HuH-7.5 (cell line): ENCODE data around the gene PCDH9.

ENCODE experiments used
- DNase-seq: peaks from one replicate; pipeline ENCODE4 v3.0.0; 2011; ENCODE audit warnings: low spot score

Gene PCDH9

DNA sequence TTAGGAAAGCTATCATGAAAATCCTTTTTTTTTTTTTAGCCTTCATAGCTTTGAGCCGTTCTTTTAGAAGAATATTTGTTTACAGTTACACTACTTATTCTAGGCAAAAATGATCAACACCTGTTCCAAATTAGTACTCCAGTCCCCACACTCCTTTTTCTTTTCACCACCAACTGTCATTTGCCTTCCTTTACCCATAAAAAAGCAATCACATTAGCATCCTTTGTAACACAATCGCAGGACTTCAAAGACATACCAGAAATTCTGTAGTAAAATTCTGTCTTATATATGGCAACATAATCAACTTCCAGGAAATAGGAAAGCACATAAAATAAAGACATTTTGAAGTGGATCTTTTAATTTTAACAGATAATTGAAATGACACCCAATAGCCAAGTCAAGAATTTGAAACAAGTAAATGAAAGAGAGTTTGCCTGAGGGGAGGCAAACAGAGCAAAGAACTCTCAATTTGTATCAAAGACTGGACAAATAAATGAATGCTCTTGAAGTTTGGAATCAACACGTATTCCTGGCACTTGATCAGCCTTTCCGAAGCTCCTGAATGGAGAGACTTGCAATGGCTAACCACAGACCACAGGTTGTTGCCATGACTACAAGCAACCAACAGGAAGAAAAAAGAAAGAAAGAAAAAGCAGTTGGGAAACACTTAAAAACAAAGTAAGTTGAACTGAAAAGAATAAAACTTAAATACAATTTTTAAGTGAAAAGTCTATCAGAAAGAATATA, 206.8 kb downstream of the PCDH9 start:
- no peak for DNase-seq

DNA sequence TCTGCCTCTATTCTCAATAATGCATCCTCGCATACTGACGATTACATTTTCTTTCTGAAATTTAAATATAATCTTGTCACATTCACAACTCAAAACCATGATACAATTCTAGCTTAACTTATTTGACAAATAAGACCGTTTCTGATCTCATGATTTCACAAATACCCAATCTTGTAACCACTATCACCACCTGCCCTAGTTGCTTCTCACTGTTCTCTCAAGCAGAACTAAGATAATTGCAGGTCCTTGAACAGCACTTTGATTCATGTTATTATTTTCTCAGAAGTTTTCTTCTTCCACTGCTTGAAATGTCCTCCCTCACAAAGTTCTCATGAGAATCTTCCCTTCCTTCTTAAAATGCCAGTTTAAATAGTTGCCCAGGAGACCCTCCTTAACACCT, 211.4 kb downstream of the PCDH9 start:
- no peak for DNase-seq

DNA sequence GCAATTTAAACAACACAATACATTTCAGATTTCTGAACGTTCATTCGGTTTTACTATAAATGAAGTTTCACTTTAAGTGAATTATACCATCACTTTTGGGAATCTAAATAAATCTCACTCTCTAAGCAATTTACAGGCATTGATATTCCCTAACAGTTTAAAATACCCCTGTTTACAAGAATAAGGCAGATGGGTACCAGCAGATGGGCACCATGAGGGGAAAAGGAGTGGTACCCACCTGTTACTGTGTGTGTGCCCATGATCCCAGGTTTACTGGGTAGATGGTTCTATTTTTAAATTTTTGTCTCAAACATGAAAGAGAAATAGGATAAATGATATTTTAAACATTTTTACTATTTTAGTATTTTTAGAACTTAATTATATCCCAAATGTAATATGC, 212.9 kb downstream of the PCDH9 start:
- no peak for DNase-seq

DNA sequence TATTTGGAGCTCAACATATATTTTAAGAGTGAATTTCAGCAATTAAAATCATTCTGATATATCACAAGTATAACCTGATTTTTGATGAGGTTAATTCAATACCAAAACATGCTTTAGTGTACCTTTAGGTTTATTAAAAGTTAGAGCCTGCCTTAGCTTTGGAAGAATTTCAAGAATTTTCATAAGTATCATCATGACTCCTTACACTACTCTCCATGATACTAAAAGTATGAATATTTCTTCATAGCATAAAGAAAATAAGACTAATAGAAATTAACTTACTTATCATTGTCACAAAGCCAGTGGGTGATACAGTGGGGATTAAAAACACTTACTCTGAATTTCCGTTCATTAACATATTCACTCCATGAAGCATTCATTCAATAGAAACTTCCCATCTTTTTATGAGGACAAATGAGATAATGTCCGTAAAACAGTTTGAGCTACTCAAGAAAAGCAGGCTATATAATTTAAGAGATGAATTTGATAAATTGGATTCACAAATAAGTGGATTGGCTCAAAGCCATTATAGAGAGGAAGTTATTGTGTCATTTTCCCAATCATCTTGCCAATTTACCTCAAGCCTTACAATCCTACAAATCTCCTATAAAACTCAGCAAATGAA, 214.0 kb downstream of the PCDH9 start:
- no peak for DNase-seq

DNA sequence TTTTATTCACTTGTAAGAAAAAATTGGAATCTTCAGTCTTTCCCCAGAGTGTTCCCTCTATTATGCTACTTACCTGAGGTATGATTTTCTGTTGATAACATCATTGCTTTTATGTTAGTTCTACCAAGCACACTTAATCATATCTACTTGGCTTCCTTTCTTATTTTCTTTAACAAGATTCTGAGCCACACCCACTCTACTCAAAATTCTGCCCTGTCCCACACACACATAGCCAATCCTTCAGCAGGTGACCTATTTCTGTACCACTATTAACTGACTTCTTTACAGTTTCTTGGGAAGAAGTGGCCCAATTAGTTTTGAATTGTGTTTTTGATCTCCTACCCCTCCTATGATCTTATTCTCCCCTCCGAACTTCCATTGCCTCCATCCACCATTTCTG, 215.7 kb downstream of the PCDH9 start:
- DNase-seq, result no peak

DNA sequence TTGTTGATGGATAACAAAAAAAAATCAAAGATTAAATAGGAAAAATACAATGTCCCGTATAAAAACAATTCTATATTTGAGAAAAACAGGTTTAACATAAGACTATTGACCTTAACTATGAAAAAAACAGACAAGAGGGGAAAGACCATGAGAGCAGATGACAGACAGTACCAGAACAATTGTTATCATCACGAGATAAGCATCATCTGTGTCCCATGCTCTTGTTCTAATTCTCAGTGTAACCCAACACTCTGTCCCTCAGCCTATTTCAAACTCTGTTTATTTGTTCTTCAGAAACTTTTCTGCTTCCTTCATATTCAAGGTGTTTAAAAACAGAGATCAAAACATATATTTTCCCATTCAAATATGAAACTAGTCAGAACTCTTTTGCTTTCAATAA, 216.4 kb downstream of the PCDH9 start:
- no peak for DNase-seq

DNA sequence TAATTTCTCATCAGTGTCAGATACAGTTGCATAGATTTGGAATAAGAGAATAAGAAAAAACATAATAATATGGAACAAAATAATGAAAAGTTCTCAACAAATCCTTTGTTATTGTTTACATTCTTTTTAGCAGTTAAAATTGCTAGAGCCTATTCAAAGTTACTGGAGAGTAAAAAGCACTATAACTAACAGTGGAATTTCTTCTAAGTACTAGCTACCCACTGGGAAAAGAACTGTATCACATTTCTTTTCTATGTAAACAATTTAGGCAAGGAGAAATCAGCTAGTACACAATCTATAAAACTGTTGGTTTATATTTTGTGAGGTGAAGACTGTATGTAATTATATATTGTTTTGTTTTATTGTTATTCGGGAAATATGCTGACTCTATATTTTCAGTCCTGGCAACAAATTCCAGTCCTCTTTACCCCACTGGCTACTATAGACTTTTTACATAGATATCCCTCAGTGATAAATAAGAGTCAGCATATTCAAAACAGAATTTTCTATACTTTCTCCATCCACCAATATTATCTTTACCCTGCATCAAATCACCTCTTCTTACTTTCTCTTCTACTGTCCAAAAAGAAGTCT, 222.0 kb downstream of the PCDH9 start:
- no peak for DNase-seq

DNA sequence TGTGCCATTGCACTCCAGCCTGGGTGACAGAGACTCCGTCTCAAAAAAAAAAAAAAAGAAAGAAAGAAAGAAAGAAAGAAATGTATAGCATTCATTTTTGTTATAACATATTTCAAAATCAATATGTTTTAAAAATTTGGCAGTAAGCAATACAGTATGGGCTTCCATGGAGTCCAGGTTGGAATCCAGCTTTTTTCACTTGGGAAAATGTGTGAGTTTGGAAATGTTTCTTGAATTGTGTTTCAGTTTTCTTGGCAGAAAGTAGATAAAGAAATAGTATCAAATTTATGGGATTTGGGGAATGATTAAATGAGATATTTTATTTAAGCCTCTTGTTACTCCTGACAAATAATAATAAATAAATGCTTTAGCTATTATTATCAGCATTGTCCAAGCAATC, 225.6 kb downstream of the PCDH9 start:
- no peak for DNase-seq

DNA sequence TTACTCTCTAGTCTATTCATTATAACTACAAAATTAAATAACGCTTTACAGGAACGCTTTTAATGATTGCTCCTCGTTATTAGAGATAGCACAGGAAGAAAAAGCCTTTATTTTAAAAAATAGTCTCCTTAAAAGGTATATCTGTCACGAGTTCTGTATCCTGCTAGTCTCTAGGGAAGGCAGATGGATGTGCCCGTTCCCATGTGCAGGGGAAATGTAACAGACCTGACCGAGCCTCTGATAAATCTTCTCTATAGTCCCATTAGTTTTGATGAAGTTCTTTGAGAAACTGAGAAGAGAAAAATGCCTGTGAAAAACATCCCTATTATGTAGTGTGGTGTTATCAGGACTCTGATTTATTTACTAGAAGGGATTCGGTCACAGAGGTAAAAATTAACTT, 226.4 kb downstream of the PCDH9 start:
- DNase-seq, result no peak

DNA sequence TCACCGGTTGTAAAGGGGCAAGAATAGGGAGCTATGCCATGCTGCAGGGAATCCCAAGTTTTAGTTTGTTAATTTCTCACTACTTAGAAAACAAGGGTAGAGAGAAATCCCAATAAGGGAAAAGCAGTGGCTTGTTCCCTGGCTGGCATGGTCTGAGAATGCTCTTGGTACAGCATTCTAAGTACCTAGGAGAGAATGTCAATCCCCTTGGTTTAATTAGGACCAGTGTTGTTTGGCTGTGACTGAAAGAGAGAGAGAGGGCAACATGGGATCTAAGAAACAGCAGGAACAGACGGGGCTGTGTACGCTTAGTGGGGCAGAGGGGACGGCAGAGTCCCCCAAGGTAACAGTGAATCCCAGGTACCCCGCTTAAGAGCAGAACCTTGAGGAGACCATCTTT, 228.8 kb downstream of the PCDH9 start:
- no peak for DNase-seq

DNA sequence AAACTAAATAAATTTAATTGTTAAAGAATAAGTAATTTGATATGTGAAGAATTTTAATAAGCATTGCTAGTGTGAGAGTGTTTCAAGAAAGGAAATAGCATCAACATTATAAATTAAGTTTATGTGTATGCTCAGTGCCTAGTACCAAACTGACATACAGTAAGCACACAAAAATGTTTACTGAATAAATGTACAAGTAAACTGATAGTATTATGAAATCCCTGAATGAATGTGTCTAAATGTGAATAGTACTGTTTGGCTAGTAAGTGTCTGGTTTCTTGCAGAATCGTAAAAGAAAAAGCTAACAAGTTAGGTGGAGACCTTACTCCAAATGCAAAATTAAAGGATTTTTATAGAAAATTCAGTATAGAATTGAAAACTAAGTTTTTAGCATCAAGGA, 233.6 kb downstream of the PCDH9 start:
- DNase-seq, result no peak

DNA sequence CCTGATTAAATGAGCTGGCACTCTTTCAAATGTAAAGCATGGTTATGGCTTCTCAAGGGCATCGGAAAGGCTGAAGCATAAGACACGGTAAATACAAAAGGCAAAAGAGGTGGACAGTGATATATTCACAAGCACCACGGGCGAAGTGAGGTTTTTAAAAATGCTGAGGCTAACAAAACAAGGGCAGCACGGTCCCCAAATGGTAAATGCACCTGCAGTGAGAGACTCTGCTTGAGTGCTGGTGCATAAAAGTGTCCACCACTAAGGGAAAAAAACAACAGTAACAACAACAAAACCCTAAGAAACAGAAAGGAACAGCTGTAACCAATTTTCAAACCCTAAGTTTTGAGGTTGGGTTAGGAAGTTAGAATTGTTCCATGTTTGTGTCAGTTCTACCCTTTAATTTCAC, 234.9 kb downstream of the PCDH9 start:
- no peak for DNase-seq

DNA sequence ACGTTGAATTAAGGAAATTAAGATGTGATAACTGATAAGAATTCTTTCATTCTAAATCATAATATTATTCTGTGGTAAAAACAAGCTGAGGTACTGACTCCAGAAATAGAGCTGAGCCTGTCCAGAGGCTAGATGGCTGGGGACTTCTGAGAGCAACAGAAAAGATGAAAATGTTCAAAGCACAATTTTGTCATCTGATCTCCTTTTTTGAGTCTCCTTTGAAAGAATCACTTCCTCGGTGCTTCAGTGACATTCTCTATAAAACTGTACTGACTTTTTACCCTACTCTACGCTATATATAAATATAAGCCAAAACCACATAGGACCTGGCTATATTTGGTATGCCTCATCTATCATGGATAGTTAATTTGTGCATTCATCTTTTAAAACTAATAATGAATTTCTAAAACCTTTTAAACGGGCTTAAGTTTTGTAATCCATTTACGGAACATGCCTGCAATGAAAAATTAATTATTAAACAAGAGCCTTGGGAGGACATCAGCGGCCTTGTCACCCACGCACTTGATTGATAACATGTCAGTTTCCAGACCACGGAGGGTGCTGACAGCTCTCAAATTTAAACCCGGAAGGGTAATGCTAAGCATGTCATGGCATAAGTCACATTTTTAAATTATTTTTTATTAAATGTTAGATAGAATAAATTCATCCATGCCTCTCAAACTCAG, 235.5 kb downstream of the PCDH9 start:
- DNase-seq, result no peak

DNA sequence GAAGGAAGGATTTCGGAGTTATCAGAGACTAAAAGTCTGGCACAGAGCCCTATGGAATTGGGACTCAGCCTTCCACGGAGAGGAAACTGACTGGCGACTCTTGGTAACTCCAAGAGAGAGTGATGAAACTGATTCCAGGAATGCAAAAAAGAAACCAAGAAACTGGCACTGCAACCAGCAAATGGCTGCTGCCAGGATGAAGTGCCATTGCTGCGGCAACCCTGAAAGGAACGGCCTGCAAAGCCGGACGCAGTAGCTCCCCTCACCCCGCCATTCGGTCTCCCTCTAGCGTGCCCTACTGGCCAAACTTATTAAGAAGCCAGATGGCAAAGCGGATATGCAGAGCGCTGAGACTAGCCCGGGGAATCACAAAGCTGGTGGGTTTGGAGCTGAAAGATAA, 236.0 kb downstream of the PCDH9 start:
- DNase-seq, result peak; percentile 39

DNA sequence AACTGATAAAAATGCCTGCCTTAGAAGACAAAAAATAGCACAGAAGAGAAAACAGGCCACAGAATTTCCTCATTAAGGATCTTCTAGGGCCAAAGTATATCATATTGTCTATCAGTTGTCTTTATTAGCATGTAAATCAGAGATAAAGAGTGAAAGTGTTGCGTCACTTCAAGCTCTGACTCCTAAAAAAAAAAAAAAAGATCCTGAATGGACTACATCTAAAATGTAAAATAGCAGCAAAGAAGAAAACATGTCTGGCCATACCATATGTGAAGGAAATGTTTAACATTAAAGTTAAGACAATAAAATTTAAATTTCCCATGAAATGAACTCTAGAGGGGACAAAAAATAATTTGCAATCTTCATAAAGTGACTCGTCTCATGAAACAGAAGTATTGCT, 237.4 kb downstream of the PCDH9 start:
- DNase-seq, result no peak

DNA sequence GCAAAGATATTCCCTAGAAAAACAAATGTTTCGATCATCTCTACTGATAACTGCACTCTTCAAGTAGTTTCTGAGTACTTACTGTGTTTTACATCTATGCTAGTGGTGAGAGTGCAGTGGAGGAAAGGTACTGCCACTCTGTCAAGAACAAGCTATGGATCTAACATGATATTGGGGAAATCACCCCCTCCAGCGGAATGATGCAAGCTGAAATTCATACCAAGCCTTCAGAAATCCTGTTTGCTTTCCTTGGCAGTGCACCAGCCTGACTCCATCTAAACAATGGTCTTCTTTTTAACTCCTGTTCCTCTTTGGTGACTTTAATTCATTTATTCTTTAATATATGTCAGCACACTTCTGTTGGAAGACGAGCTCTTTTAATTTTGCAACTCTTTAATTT, 238.0 kb downstream of the PCDH9 start:
- DNase-seq, result no peak

DNA sequence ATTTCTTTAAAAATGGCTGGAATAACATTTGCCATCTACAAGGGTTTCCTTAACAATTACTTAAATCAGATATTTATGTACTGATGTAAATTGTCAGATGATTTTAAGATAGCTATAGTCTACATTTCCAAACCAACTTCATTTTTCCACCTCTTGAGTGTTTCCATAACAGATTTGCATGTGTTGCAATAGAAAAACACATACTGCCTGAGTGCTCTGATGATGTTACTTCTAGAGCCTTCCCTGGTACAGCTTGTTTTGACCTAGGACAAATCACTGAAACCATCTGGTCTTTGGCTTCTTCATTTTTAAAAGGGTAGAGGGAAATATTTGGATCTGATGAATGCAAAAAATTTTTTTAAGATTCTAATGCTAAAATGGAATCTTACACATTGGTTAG, 245.9 kb downstream of the PCDH9 start:
- no peak for DNase-seq

DNA sequence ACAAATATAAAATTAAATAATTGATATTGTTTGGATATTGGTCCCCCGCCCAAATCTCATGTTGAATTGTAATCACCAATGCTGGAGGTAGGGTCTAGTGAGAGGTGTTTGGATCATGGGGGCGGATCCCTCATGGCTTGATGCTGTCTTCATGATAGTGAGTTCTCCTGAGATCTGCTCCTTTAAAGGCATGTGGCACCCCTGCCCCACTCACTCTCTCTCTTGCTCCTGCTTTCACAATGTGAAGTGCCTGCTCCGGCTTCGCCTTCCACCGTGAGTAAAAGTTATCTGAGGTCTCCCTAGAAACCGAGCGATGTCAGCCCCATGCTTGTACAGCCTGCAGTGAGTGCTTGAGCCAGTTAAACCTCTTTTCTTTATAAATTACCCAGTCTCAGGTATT, 248.2 kb downstream of the PCDH9 start:
- DNase-seq, result no peak

DNA sequence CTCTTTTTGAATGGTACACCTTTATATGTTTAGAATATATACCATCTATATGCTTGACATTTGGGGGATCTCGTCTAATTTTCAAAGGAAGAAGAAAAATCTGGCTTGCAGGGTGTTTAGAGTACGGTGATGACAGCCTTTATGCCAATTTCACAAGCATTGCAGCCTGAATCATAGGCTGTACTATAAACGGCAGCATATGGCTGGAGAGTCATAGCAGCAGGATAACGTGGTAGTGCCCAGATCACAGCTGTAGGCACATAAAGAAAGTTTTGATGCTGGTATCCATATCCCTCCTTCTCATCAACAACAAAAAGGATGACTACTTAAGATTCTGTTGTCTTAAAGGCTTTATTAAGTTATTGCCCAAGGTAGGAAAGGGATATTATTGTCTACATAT, 253.0 kb downstream of the PCDH9 start:
- no peak for DNase-seq

DNA sequence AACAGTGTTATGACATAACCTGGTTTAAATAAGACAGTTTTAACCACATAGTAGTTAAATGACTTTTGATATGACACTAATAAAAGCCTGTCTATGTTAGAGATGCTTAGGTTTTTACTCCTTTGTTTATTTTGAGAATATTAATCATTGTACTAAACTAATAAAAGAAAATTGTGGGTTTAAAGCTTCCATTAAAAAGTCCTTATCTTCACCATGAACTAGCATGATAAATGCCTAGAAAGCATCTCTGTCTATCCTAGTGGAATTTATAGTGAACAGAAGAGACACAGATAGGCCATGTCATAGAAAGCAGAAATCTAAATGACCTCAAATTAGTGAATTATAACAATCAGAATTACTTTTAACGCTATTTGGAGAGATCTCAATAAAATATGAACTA, 255.2 kb downstream of the PCDH9 start:
- no peak for DNase-seq

DNA sequence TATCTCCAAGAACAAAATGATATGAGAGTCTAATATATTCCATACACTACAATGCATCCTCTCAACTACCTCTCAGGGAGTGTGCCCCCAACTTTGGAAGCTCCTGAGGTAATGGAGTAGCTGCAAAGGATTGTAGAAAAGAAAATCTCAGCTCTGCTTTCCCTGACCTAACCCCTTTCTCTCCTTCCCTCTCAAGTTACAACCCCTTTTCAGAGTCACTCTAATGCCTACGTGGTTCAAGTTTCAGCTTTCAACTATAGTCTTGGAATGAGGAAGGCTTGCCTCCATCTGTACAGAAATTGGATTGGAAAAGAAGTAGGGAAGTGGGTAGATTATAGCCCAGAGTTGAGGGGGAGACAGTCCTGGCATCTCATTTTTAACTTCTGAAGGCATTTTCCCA, 256.0 kb downstream of the PCDH9 start:
- DNase-seq, result no peak

DNA sequence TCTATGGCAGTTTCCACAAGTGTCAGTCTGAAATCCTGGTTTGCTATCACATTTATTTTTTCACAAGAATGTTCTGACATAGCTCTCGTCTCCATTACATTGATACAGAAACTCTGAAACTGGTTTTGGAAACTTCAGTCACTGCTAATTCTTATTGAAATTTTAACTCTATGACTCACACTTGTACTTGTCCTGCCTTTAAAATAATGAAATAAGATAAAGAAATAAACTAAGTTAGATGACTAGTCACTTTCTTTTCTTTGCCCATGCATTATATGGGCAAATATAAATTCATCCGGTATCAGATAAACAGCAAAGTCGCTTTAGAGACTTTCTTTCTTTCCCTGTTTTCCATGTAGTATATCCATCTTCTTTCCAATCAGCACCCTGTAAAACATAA, 257.5 kb downstream of the PCDH9 start:
- no peak for DNase-seq

DNA sequence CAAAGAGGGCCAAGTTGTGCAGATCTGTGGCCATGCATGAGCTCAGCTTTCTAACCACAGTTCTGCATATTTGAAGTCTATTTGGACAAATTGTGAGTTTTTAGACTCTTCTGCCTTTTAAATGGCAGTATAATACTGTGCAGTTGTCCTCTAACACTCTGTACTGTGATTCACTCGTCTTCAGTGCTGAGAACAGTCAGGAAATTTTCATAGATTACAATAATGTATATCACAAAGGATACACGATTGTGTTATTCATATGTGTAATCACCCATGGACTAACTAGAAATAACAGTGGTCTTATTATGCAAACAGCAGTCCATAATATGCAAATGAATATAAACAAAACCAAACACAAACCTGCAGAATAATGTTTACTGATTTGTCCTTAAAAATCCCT, 259.1 kb downstream of the PCDH9 start:
- no peak for DNase-seq
